K562 (cell line): Measurements from ENCODE around the gene ADGRG1. TPM values are rescaled to one million over a fixed set of nuclear protein-coding genes. Genes with fewer than 3 reads are reported as not detected.

ENCODE experiments used
- ATF3 ChIP-seq, 2 experiments: fragments of 450-650 bp in 1 of 2; sonication (generic) in 1 of 2; formaldehyde crosslinking in 1 of 2; IDR thresholded peaks in 1 of 2; conservative IDR thresholded peaks in 1 of 2; 2 replicates each; pipeline versions ENCODE4 v1.6.1 to v1.8.1; 2016 to 2023; ENCODE audit warnings: mild to moderate bottlenecking in 2 of 2, moderate library complexity in 2 of 2, inconsistent platforms in 1 of 2, missing genetic modification reagents in 1 of 2
- CBFA2T2 ChIP-seq: fragments of 450-650 bp; conservative IDR thresholded peaks from 2 replicates; pipeline ENCODE4 v1.6.1; 2017; ENCODE audit warnings: mild to moderate bottlenecking
- CBX2 ChIP-seq: fragments of 200-600 bp; sonication (generic); IDR thresholded peaks from one replicate; pipeline ENCODE4 v1.6.1; 2012; ENCODE audit warnings: mild to moderate bottlenecking, low read length, inconsistent platforms; ENCODE audit not compliant: insufficient read depth, poor library complexity, severe bottlenecking
- DPF2 ChIP-seq: fragments of 450-650 bp; IDR thresholded peaks from 2 replicates; pipeline ENCODE4 v1.6.1; 2016
- E2F6 ChIP-seq, 2 experiments: IDR thresholded peaks; 2 replicates each; pipeline ENCODE4 v1.6.1; 2011; ENCODE audit warnings: borderline replicate concordance in 1 of 2, control low read depth in 1 of 2, low read depth in 1 of 2, low read length in 1 of 2, mild to moderate bottlenecking in 1 of 2, mixed read lengths in 1 of 2, moderate library complexity in 1 of 2; ENCODE audit not compliant: insufficient read depth in 1 of 2, insufficient read length in 1 of 2, poor library complexity in 1 of 2, severe bottlenecking in 1 of 2; ENCODE audit errors: extremely low read depth in 1 of 2
- E2F8 ChIP-seq: fragments of 450-650 bp; IDR thresholded peaks from 2 replicates; pipeline ENCODE4 v1.7.1; 2018; ENCODE audit warnings: mild to moderate bottlenecking, low read depth; ENCODE audit not compliant: partially characterized antibody
- FOSL1 ChIP-seq: fragments of 200-800 bp; sonication (Bioruptor generic); conservative IDR thresholded peaks from 2 replicates; pipeline ENCODE4 v1.6.1; 2016; ENCODE audit warnings: missing genetic modification characterization, missing compliant biosample characterization
- LCOR ChIP-seq: sonication (generic); formaldehyde crosslinking; IDR thresholded peaks from 2 replicates; pipeline ENCODE4 v1.8.0; 2022; ENCODE audit warnings: mild to moderate bottlenecking, missing genetic modification reagents
- LEF1 ChIP-seq: fragments of 450-650 bp; IDR thresholded peaks from 2 replicates; pipeline ENCODE4 v1.6.1; 2016; ENCODE audit warnings: mild to moderate bottlenecking
- SOX6 ChIP-seq: fragments of 450-650 bp; IDR thresholded peaks from 2 replicates; pipeline ENCODE4 v1.6.1; 2014; ENCODE audit warnings: mild to moderate bottlenecking
- ZMIZ1 ChIP-seq, 2 experiments: fragments of 150-350 bp in 1 of 2; IDR thresholded peaks; 2 replicates each; pipeline ENCODE4 v1.6.1; 2012 to 2016; ENCODE audit warnings: low read depth in 2 of 2, low read length in 2 of 2, mild to moderate bottlenecking in 1 of 2, moderate library complexity in 1 of 2
- ZNF280B ChIP-seq: fragments of 250-450 bp; sonication (Bioruptor Pico); IDR thresholded peaks from 2 replicates; pipeline ENCODE4 v1.5.1; 2021; ENCODE audit warnings: mild to moderate bottlenecking
- ZNF586 ChIP-seq: fragments of 450-650 bp; formaldehyde crosslinking; conservative IDR thresholded peaks from 2 replicates; pipeline ENCODE4 v1.4.0; 2020; ENCODE audit warnings: mild to moderate bottlenecking, moderate library complexity
- polyA plus RNA-seq, 8 experiments: library from polyadenylated mRNA; depleted of rRNA in 4 of 8; stranded (reverse) in 5 of 8; unstranded in 3 of 8; fragments of >200 nt; fragmentation: Nextera tagmentation in 2 of 8; fragmentation: Illumina TruSeq in 1 of 8; extraction: Ambion mirVana in 2 of 8; extraction: Trizol in 1 of 8; gene quantifications; 2 replicates each; pipeline versions ENCODE4 v1.2.1 to v1.2.3, GENCODE V29; 2011 to 2014; ENCODE audit warnings: inconsistent platforms in 1 of 8, missing spikeins in 1 of 8
- total RNA-seq, 7 experiments: library from RNA; depleted of rRNA in 6 of 7; stranded (reverse); fragments of >200 nt in 6 of 7; fragmentation: Illumina TruSeq in 2 of 7; extraction: Trizol in 2 of 7; gene quantifications; 2 replicates each; pipeline versions ENCODE4 v1.2.1 to v1.2.3, GENCODE V29; 2011 to 2021; ENCODE audit warnings: low replicate concordance in 1 of 7

ADGRG1 gene
- total and polyA plus RNA-seq, 9 of the 15 experiments (the other 6 are each of a cell fraction or from before 2014, with no cell fraction given) = 0.04 to 0.31 (median 0.16) TPM; not detected in 6

- TF ChIP-seq ZMIZ1 (IDR thresholded peaks at IDR 0.05; ENCODE audit: low read depth in 2 of 2, low read length in 2 of 2) (peak in 1 of 2 experiments; percentile 39; a peak in 1 of 4 replicates), E2F6 (IDR thresholded peaks at IDR 0.05; ENCODE audit: borderline replicate concordance in 1 of 2, extremely low read depth in 1 of 2, insufficient read depth in 1 of 2, insufficient read length in 1 of 2, low read depth in 1 of 2, low read length in 1 of 2, poor library complexity in 1 of 2, severe bottlenecking in 1 of 2) (no peak), FOSL1 (tag) (peak; percentile 61), ZNF586 (CRISPR knock-in tag) (no peak), ATF3 (IDR thresholded peaks at IDR 0.05) (peak; percentile 91), ATF3 (CRISPR knock-in tag; conservative IDR thresholded peaks at IDR 0.05) (no peak), CBFA2T2 (peak; percentile 50), CBX2 (no peak), SOX6 (peak; percentile 22), E2F8 (no peak), LCOR (CRISPR knock-in tag) (0 out of 2 replicates have a peak, but pooled peaks have one; percentile 28), ZNF280B (CRISPR knock-in tag) (no peak), DPF2 (peak; percentile 82), LEF1 (peak; percentile 77)
Measured at GRCh38 chr16:57675741-57676551, 47.5 kb downstream of the ADGRG1 start (continued).
